Transverse colon (tissue), 4 donors: ENCODE results near the gene CSTA. TPM values are rescaled to one million over a fixed set of nuclear protein-coding genes. Genes with fewer than 3 reads are reported as not detected.

Experiments used
- DNase-seq: peaks from one replicate; pipeline ENCODE4 v3.0.0-alpha.2; 2019
- H3K27ac ChIP-seq, 4 donors: fragments of 200-600 bp; sonication (generic); 2 replicates each; pipeline ENCODE4 v1.5.1; 2016 to 2018; ENCODE audit warnings: inconsistent platforms in 4 of 4
- H3K27me3 ChIP-seq: fragments of 200-600 bp; sonication (generic); 2 replicates; pipeline ENCODE4 v1.5.1; 2017; ENCODE audit warnings: inconsistent platforms
- H3K36me3 ChIP-seq, 4 donors: fragments of 200-600 bp; sonication (generic); 2 replicates each; pipeline ENCODE4 v1.5.1; 2017 to 2019; ENCODE audit warnings: inconsistent platforms in 4 of 4
- H3K4me1 ChIP-seq, 4 donors: fragments of 200-600 bp; sonication (generic); 2 replicates each; pipeline ENCODE4 v1.5.1; 2017 to 2020; ENCODE audit warnings: inconsistent platforms in 4 of 4
- H3K4me3 ChIP-seq, 4 donors: fragments of 200-600 bp; sonication (generic); 1 replicate in 1 of 4; 2 replicates in 3 of 4; pipeline versions ENCODE4 v1.5.1 to v1.6.1; 2017 to 2019; ENCODE audit warnings: inconsistent platforms in 4 of 4
- H3K9me3 ChIP-seq, 2 donors: fragments of 200-600 bp; sonication (generic); 2 replicates each; pipeline ENCODE4 v1.5.1; 2017 to 2019; ENCODE audit warnings: inconsistent platforms in 2 of 2
- EP300 ChIP-seq: sonication (generic); formaldehyde crosslinking; IDR thresholded peaks from one replicate; pipeline ENCODE4 v1.6.1; 2017; ENCODE audit warnings: antibody characterized with exemption, low read depth
- POLR2A ChIP-seq: fragments of 450-650 bp; IDR thresholded peaks from one replicate; pipeline ENCODE4 v1.6.1; 2016; ENCODE audit warnings: antibody characterized with exemption, mild to moderate bottlenecking, moderate library complexity
- POLR2AphosphoS5 ChIP-seq, 3 donors: sonication (generic); formaldehyde crosslinking; IDR thresholded peaks; one replicate each; pipeline ENCODE4 v1.6.1; 2016; ENCODE audit warnings: antibody characterized with exemption in 3 of 3
- WGBS, 2 donors: methylation state at CpG; one replicate each; pipeline ENCODE4 v1.1.5; 2018; ENCODE audit warnings: low coverage in 1 of 2; 5-methylcytosine and 5-hydroxymethylcytosine counted together
- in situ Hi-C, 4 donors: fragments of 200-750 bp; cut with MboI; loops; one replicate each; pipeline versions ENCODE4 v1.15.0 to v1.15.1; 2017; ENCODE audit warnings: low sequenced_read_pairs in 3 of 4, low pct_ligation_motif_present in 1 of 4, low pct_unique_long_range_greater_than_20kb in 1 of 4
- intact Hi-C: fragments of 100-400 bp; cut with DNase I; formaldehyde crosslinking; loops from one replicate; pipeline ENCODE4 v1.15.1; 2023; ENCODE audit warnings: low total_unique reads
- total RNA-seq, 4 donors: library from RNA; depleted of rRNA; stranded (reverse); fragments of >200 nt; gene quantifications; one replicate each; pipeline ENCODE4 v1.1.0, GENCODE V29; 2016
- TF ChIP-seq, protein P1 (sequence below), 5 experiments: fragments of 200-600 bp in 3 of 5; fragments of 450-650 bp in 2 of 5; sonication (generic) in 3 of 5; IDR thresholded peaks; 1 replicate in 2 of 5; 2 replicates in 3 of 5; pipeline ENCODE4 v1.5.1; 2016 to 2017; ENCODE audit warnings: antibody characterized with exemption in 5 of 5, inconsistent platforms in 3 of 5, mild to moderate bottlenecking in 2 of 5, moderate library complexity in 1 of 5

CSTA gene
- total RNA-seq, 4 donors from 2014 or later = 1.4 TPM; not detected in 3

DNA sequence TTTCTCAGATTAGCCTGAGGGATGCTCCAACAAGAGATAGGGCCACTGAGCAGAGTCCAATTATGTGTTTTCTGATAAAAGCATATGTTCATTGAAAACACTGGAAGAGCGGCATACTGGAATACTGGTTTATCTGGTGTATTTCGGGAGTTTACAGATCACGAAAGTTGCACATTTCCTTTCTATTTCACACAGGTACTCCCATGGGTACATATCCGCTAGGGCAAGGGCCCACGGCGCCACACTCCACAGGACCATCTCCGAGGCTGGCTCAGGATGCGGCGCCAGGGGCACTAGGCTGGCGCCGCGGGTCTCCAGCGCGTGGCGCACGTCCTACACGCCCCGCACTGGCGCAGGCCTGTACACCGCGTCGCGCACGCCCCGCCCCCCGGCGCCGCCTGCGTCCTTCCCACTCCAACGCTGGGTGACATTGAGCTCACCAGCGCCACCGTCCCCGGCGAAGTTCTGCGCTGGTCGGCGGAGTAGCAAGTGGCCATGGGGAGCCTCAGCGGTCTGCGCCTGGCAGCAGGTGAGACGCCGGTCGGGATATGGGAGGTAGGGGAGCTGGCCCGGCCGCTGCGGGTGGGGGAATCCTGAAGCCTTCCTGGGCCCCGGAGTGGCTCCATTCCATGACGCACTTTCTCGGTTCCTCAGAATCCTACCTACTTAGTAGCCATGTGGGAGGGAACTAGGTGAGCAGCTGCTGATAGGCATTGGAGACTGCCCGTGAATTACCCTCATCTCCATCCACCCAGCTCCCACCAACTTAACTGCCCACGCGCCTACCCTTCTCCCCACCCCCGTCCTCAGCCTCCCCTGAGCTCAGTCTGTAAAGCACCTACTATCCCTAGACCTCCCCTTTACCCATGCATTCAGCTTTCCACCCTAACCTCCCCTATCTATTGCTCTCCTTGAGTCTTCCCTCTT lies 59.0 kb downstream of the CSTA start, which contains the start of gene FAM162A:
FAM162A (plus strand) TSS at position 412 of the 927 bp plus-strand sequence; CDS start at position 496, 84 bp downstream.
- H3K36me3 ChIP-seq = no peaks in the 10 kb centered on the region
- peak within 1 kb of the TSS; percentile 44 to 84 (median 62) for H3K4me3 ChIP-seq
- H3K27ac ChIP-seq = peak within 1 kb of the TSS; percentile 88 to 95 (median 91)
- peak; percentile 97 to 98 (median 97) for TF ChIP-seq POLR2AphosphoS5 (IDR thresholded peaks at IDR 0.05)
- no peak for TF ChIP-seq EP300
- TF ChIP-seq POLR2A = peak; percentile 95
- TF ChIP-seq, protein P1, sequence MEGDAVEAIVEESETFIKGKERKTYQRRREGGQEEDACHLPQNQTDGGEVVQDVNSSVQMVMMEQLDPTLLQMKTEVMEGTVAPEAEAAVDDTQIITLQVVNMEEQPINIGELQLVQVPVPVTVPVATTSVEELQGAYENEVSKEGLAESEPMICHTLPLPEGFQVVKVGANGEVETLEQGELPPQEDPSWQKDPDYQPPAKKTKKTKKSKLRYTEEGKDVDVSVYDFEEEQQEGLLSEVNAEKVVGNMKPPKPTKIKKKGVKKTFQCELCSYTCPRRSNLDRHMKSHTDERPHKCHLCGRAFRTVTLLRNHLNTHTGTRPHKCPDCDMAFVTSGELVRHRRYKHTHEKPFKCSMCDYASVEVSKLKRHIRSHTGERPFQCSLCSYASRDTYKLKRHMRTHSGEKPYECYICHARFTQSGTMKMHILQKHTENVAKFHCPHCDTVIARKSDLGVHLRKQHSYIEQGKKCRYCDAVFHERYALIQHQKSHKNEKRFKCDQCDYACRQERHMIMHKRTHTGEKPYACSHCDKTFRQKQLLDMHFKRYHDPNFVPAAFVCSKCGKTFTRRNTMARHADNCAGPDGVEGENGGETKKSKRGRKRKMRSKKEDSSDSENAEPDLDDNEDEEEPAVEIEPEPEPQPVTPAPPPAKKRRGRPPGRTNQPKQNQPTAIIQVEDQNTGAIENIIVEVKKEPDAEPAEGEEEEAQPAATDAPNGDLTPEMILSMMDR (IDR thresholded peaks at IDR 0.05) = peak in 4 of 5 experiments; percentile 26 to 69 (median 47)
- intact Hi-C loops = no loop called here
- peaks cover 0 to 45% (median 18%) of the 10 kb centered on the region in 4 donors for H3K4me1 ChIP-seq
- in situ Hi-C loops = loop anchor here in 2 of 4 donors (10.0 to 25.0 kb wide), 2 partner anchors 291 to 303 kb away; partner anchors contain the start of gene PARP14 (in 1 of the 2)
- WGBS, 2 donors = 2 to 6% methylated on average over 3 to 15 of the region's 52 CpGs
- H3K9me3 ChIP-seq = no peaks in the 10 kb centered on the region
- H3K27me3 ChIP-seq = no peaks in the 10 kb centered on the region
- peak; percentile 96 for DNase-seq

GRCh38 chr3:122387709-122388108 lies 62.7 kb downstream of the CSTA start:
- H3K4me3 ChIP-seq = peak overlapping the region in 1 of 4 donors; percentile 3
- DNase-seq = no peak
- H3K27ac ChIP-seq = no peak overlapping the region
- no peaks in the 10 kb centered on the region for H3K9me3 ChIP-seq
- intact Hi-C loops = no loop called here
- in situ Hi-C loops = loop anchor here in 2 of 4 donors (10.0 to 25.0 kb wide), 2 partner anchors 287 to 300 kb away; partner anchors contain the start of gene PARP14 (in 1 of the 2)
- H3K36me3 ChIP-seq = no peaks in the 10 kb centered on the region
- TF ChIP-seq POLR2AphosphoS5 (IDR thresholded peaks at IDR 0.05) = no peak
- TF ChIP-seq EP300 = no peak
- TF ChIP-seq, protein P1 (IDR thresholded peaks at IDR 0.05) = no peak
- no peak for TF ChIP-seq POLR2A
- WGBS, 2 donors = 82 to 84% methylated on average over 3 of the region's 3 CpGs
- no peaks in the 10 kb centered on the region for H3K27me3 ChIP-seq
- H3K4me1 ChIP-seq = peaks cover 0 to 47% (median 13%) of the 10 kb centered on the region in 4 donors

- no peaks in the 10 kb centered on the region for H3K27me3 ChIP-seq
- H3K4me1 ChIP-seq = peaks cover 4 to 52% (median 18%) of the 10 kb centered on the region in 4 donors
- intact Hi-C loops (no loop called here), in situ Hi-C loops (loop anchor here in 2 of 4 donors (10.0 to 25.0 kb wide), 2 partner anchors 286 to 298 kb away; partner anchors contain the start of gene PARP14 (in 1 of the 2))
- H3K9me3 ChIP-seq = no peaks in the 10 kb centered on the region
- no peak for DNase-seq
- H3K36me3 ChIP-seq = no peaks in the 10 kb centered on the region
- TF ChIP-seq POLR2A (no peak), POLR2AphosphoS5 (IDR thresholded peaks at IDR 0.05) (no peak)
- TF ChIP-seq, protein P1 (IDR thresholded peaks at IDR 0.05) = no peak
- no peak overlapping the region for H3K27ac ChIP-seq
- no peak overlapping the region for H3K4me3 ChIP-seq
These were observed 64.1 kb downstream of the CSTA start for GRCh38 chr3:122389197-122389596.

DNA sequence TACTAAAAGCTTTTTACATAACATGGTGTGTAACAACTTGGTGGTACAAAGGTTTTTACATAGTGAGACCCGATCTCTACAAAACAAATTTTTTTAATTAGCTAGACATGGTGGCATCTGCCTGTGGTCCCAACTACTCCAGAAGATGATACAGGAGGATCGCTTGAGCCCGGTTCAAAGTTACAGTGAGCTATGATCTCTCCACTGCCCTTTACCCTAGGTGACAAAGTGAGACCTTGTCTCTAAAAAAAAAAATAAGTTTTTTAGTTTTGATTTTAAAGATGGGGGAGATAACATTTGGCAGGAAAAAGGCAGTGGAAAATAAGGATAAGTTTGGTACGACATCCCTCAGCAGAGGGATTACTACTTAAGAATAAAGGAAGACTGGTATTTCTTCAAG lies 64.8 kb downstream of the CSTA start:
- H3K4me1 ChIP-seq = peaks cover 4 to 48% (median 16%) of the 10 kb centered on the region in 4 donors
- H3K4me3 ChIP-seq = no peak overlapping the region
- no peaks in the 10 kb centered on the region for H3K9me3 ChIP-seq
- H3K27me3 ChIP-seq = no peaks in the 10 kb centered on the region
- TF ChIP-seq EP300 (no peak), POLR2AphosphoS5 (IDR thresholded peaks at IDR 0.05) (no peak), POLR2A (no peak)
- TF ChIP-seq, protein P1 (IDR thresholded peaks at IDR 0.05) = no peak
- in situ Hi-C loops (loop anchor here in 3 of 4 donors (10.0 to 25.0 kb wide), 2 partner anchors 285 to 297 kb away; partner anchors contain the start of gene PARP14 (in 1 of the 3)), intact Hi-C loops (loop anchor here (5.0 kb wide), 1 partner anchor 292 kb away; the partner anchor contains the start of gene PARP14)
- H3K36me3 ChIP-seq = peaks cover 0 to 3% (median 0%) of the 10 kb centered on the region in 4 donors
- peak overlapping the region in 2 of 4 donors; percentile 2 to 14 for H3K27ac ChIP-seq
- 86 to 92% methylated on average over 4 of the region's 4 CpGs for WGBS, 2 donors
- no peak for DNase-seq
